GM12801 (cell line): ENCODE results near the gene MSMB.

Experiments
- CTCF ChIP-seq: IDR thresholded peaks from one replicate; pipeline ENCODE4 v1.5.1; 2011; ENCODE audit warnings: control low read depth; ENCODE audit not compliant: insufficient read length; ENCODE audit errors: extremely low read depth

Gene MSMB

GRCh38 chr10:46004963-46005362 is 41.1 kb downstream of the MSMB start:
- TF ChIP-seq CTCF, result no peak

GRCh38 chr10:46002916-46003693 is 43.0 kb downstream of the MSMB start:
- TF ChIP-seq CTCF, result no peak

GRCh38 chr10:46001187-46001756 is 44.8 kb downstream of the MSMB start:
- no peak for TF ChIP-seq CTCF

- no peak for TF ChIP-seq CTCF
Measured at GRCh38 chr10:46000538-46000937, 45.5 kb downstream of the MSMB start.

GRCh38 chr10:45997994-45998763 is 47.9 kb downstream of the MSMB start:
- TF ChIP-seq CTCF, result no peak

- TF ChIP-seq CTCF, result no peak
Measured at GRCh38 chr10:45997557-45997956, 48.5 kb downstream of the MSMB start.
